ENCODE data around the gene DNAJB2.

- TF ChIP-seq, protein P1, sequence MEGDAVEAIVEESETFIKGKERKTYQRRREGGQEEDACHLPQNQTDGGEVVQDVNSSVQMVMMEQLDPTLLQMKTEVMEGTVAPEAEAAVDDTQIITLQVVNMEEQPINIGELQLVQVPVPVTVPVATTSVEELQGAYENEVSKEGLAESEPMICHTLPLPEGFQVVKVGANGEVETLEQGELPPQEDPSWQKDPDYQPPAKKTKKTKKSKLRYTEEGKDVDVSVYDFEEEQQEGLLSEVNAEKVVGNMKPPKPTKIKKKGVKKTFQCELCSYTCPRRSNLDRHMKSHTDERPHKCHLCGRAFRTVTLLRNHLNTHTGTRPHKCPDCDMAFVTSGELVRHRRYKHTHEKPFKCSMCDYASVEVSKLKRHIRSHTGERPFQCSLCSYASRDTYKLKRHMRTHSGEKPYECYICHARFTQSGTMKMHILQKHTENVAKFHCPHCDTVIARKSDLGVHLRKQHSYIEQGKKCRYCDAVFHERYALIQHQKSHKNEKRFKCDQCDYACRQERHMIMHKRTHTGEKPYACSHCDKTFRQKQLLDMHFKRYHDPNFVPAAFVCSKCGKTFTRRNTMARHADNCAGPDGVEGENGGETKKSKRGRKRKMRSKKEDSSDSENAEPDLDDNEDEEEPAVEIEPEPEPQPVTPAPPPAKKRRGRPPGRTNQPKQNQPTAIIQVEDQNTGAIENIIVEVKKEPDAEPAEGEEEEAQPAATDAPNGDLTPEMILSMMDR (IDR thresholded peaks at IDR 0.05), result peak in 1 of 6 experiments; percentile 4
- no peak for TF ChIP-seq POLR2A (IDR thresholded peaks at IDR 0.05)
Observed at GRCh38 chr2:219278655-219279150, 463 bp upstream of the DNAJB2 start.

Data from esophagus squamous epithelium (tissue), 4 donors.